Keratinocyte (primary cell): Measurements from ENCODE around the gene ELL.

Experiments used
- EZH2 ChIP-seq: IDR thresholded peaks from one replicate; pipeline ENCODE4 v1.6.1; 2012; ENCODE audit warnings: inconsistent platforms, mild to moderate bottlenecking, low read length, moderate library complexity
- TF ChIP-seq, protein P1 (sequence below), 3 experiments: IDR thresholded peaks in 1 of 3; conservative IDR thresholded peaks in 1 of 3; optimal IDR thresholded peaks in 1 of 3; 2 replicates in 2 of 3; 3 replicates in 1 of 3; pipeline versions ENCODE3 to v1.5.1; 2011; ENCODE audit warnings: low read length in 3 of 3, mild to moderate bottlenecking in 3 of 3, moderate library complexity in 2 of 3, control low read depth in 1 of 3, inconsistent platforms in 1 of 3; ENCODE audit not compliant: insufficient read depth in 2 of 3; ENCODE audit errors: extremely low read depth in 1 of 3

- TF ChIP-seq, protein P1, sequence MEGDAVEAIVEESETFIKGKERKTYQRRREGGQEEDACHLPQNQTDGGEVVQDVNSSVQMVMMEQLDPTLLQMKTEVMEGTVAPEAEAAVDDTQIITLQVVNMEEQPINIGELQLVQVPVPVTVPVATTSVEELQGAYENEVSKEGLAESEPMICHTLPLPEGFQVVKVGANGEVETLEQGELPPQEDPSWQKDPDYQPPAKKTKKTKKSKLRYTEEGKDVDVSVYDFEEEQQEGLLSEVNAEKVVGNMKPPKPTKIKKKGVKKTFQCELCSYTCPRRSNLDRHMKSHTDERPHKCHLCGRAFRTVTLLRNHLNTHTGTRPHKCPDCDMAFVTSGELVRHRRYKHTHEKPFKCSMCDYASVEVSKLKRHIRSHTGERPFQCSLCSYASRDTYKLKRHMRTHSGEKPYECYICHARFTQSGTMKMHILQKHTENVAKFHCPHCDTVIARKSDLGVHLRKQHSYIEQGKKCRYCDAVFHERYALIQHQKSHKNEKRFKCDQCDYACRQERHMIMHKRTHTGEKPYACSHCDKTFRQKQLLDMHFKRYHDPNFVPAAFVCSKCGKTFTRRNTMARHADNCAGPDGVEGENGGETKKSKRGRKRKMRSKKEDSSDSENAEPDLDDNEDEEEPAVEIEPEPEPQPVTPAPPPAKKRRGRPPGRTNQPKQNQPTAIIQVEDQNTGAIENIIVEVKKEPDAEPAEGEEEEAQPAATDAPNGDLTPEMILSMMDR (optimal IDR thresholded peaks at IDR 0.05 in 1 of 3, IDR thresholded peaks at IDR 0.05 in 1 of 3, conservative IDR thresholded peaks at IDR 0.05 in 1 of 3; ENCODE audit: extremely low read depth in 1 of 3, insufficient read depth in 2 of 3, low read length in 3 of 3), result no peak
- no peak for TF ChIP-seq EZH2
Observed at GRCh38 chr19:18529782-18530181, 7.9 kb upstream of the ELL start.
